CD4-positive, alpha-beta memory T cell (primary cell): ENCODE data around the gene ENSA. TPM values are rescaled to one million over a fixed set of nuclear protein-coding genes. Genes with fewer than 3 reads are reported as not detected.
A peak's percentile ranks its signal among the peaks of the same experiment; 100 is the strongest.
"Not testable (repeated sequence)": the region's sequence is repeated elsewhere in the genome, so short reads cannot be mapped to it uniquely, and the experiment has no call there.

Experiments used
- CTCF ChIA-PET: fragments of 350-600 bp; sonication (Branson Sonifier 250); formaldehyde crosslinking; loops from one replicate; lab custom pipeline; 2021; ENCODE audit warnings: inconsistent platforms; ENCODE audit not compliant: partially characterized antibody; lab: Charles Lee
- POLR2A ChIA-PET: fragments of 350-600 bp; sonication (Branson Sonifier 250); formaldehyde crosslinking; loops from one replicate; lab custom pipeline; 2021; ENCODE audit not compliant: partially characterized antibody; lab: Charles Lee
- DNase-seq, 5 donors: peaks; one replicate each; pipeline versions ENCODE4 v3.0.0 to v3.0.0-alpha.2; 2020 to 2022; ENCODE audit warnings: mixed read lengths in 1 of 5
- H3K27ac ChIP-seq: one replicate; pipeline ENCODE4 v1.7.0; 2013; ENCODE audit warnings: low read depth, low read length
- H3K27me3 ChIP-seq: 2 replicates; pipeline ENCODE4 v1.7.0; 2013; ENCODE audit warnings: mild to moderate bottlenecking, low read length, moderate library complexity; ENCODE audit not compliant: insufficient read depth
- H3K36me3 ChIP-seq: 2 replicates; pipeline ENCODE4 v1.7.0; 2013; ENCODE audit warnings: mild to moderate bottlenecking, low read length, moderate library complexity; ENCODE audit not compliant: insufficient read depth
- H3K4me1 ChIP-seq: 2 replicates; pipeline ENCODE4 v1.7.0; 2013; ENCODE audit warnings: mild to moderate bottlenecking, low read length, moderate library complexity; ENCODE audit not compliant: insufficient read depth
- H3K4me3 ChIP-seq, 2 donors: one replicate each; pipeline ENCODE4 v1.7.0; 2013; ENCODE audit warnings: low read length in 2 of 2, mild to moderate bottlenecking in 1 of 2
- H3K9me3 ChIP-seq, 2 donors: one replicate each; pipeline ENCODE4 v1.7.0; 2013; ENCODE audit warnings: low read length in 2 of 2, control low read depth in 1 of 2; ENCODE audit not compliant: control insufficient read depth in 1 of 2
- H3K27ac Mint-ChIP-seq, 7 donors: one replicate each; pipeline ENCODE4 v1.8.0; 2020 to 2021; ENCODE audit warnings: mixed read lengths in 7 of 7, mild to moderate bottlenecking in 6 of 7, inconsistent platforms in 3 of 7, moderate library complexity in 3 of 7
- H3K27me3 Mint-ChIP-seq, 2 donors: one replicate each; pipeline ENCODE4 v1.8.0; 2020 to 2021; ENCODE audit warnings: mixed read lengths in 2 of 2
- H3K36me3 Mint-ChIP-seq, 2 donors: one replicate each; pipeline ENCODE4 v1.8.0; 2020 to 2021; ENCODE audit warnings: mixed read lengths in 2 of 2, inconsistent platforms in 1 of 2, mild to moderate bottlenecking in 1 of 2
- H3K4me1 Mint-ChIP-seq, 4 donors: one replicate each; pipeline ENCODE4 v1.8.0; 2020 to 2021; ENCODE audit warnings: mixed read lengths in 4 of 4, mild to moderate bottlenecking in 1 of 4
- H3K4me3 Mint-ChIP-seq, 8 donors: one replicate each; pipeline ENCODE4 v1.8.0; 2020 to 2021; ENCODE audit warnings: mixed read lengths in 8 of 8, mild to moderate bottlenecking in 7 of 8, moderate library complexity in 6 of 8, inconsistent platforms in 3 of 8
- H3K9me3 Mint-ChIP-seq, 8 donors: one replicate each; pipeline ENCODE4 v1.8.0; 2020 to 2021; ENCODE audit warnings: mixed read lengths in 8 of 8, mild to moderate bottlenecking in 5 of 8, inconsistent platforms in 3 of 8, moderate library complexity in 1 of 8
- intact Hi-C: fragments of 100-400 bp; cut with micrococcal nuclease; formaldehyde crosslinking; loops from one replicate; pipeline ENCODE4 v1.15.1; 2023
- polyA plus RNA-seq, 2 donors: library from polyadenylated mRNA; unstranded; fragments of 300-500 nt; fragmentation: Illumina TruSeq; gene quantifications; one replicate each; pipeline ENCODE4 v1.2.3, GENCODE V29; 2021
- total RNA-seq, 2 experiments: library from RNA; stranded (reverse); gene quantifications; one replicate each; pipeline ENCODE4 v1.2.3, GENCODE V29; 2021

The ENSA gene
- total and polyA plus RNA-seq, 4 experiments from 2014 or later: 52.4 to 101 (median 77.4) TPM

DNA sequence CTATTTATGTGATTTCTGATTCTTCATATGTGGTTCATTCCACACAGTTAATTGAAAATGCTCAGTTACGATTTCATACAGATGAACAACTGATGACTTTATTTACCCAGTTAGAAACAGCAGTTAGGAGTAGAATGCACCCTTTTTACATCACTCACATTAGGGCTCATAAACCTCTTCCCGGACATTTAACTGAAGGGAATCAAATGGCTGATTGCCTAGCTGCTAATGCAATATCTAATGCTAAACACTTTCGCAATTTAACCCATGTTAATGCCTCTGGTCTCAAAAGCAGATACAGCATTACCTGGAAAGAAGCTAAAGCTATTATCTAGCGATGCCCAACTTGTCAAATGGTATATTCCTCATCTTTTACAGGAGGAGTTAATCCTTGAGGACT, 27.7 kb upstream of the ENSA start:
- intact Hi-C loops, DNase-seq, H3K27me3 Mint-ChIP-seq, H3K9me3 ChIP-seq, H3K9me3 Mint-ChIP-seq, H3K4me1 ChIP-seq, H3K4me3 ChIP-seq, H3K27me3 ChIP-seq, H3K4me1 Mint-ChIP-seq, H3K27ac ChIP-seq, H3K4me3 Mint-ChIP-seq, POLR2A ChIA-PET: not testable (repeated sequence)
- Mint-ChIP-seq H3K27ac (peak overlapping the region in 1 of 7 donors; percentile 35), H3K36me3 (peaks cover 31 to 48% of the 10 kb centered on the region in 2 donors)
- H3K36me3 ChIP-seq: peaks cover 21% of the 10 kb centered on the region
- CTCF ChIA-PET: interaction anchor here (2.1 kb wide), 1 partner anchor 96 kb away, joined by 9 read pairs; no protein-coding TSS in a partner anchor

DNA sequence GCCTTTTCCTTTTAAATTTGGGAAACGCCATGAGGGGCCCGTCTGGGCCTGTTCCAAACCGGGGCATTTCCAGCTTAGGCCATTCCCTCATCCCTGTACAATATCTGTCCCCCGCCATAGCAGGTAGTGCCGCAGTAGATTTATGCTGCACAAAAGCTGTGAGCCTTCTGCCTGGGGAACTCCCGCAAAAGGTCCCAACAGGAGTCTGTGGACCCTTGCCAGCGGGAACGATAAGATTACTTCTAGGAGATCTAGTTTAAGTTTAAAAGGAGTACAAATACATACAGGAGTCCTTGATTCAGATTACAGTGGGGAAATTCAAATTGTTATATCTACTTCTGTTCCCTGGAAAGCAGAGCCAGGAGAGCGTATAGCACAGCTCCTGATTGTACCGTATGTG, 25.2 kb upstream of the ENSA start:
- DNase-seq, H3K4me3 ChIP-seq, H3K4me1 ChIP-seq, H3K4me3 Mint-ChIP-seq, H3K4me1 Mint-ChIP-seq, H3K27me3 Mint-ChIP-seq, H3K36me3 ChIP-seq, intact Hi-C loops, CTCF ChIA-PET, H3K9me3 Mint-ChIP-seq, H3K27ac ChIP-seq, H3K27me3 ChIP-seq, H3K9me3 ChIP-seq: not testable (repeated sequence)
- POLR2A ChIA-PET: interaction anchor here (1.1 kb wide), 1 partner anchor 43 kb away, joined by 3 read pairs; the partner anchor contains the start of gene GOLPH3L
- H3K27ac Mint-ChIP-seq: peak overlapping the region in 1 of 7 donors; percentile 43
- peaks cover 24 to 41% of the 10 kb centered on the region in 2 donors for H3K36me3 Mint-ChIP-seq

DNA sequence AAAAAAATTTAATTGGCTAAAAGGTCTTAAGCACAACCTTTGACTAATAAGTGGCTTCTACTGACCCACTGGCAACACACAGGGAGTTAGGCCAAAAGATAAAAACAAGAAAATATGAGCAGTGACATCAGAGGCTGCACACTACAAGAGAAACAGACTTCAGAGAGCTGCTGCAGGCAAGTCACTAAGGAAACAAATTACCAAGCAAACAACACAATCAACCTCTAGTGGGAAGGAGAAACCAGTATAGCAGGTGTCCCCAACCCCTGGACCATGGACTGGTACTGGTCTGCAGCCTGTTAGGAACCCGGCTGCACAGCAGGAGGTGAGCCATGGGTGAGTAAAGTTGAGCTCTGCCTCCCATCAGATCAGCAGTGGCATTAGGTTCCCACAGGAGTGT, 20.8 kb upstream of the ENSA start:
- no peak overlapping the region for H3K4me3 ChIP-seq
- H3K9me3 ChIP-seq: no peaks in the 10 kb centered on the region
- CTCF ChIA-PET: interaction anchor here (1.1 kb wide), 1 partner anchor 90 kb away, joined by 3 read pairs; no protein-coding TSS in a partner anchor
- Mint-ChIP-seq H3K36me3 (peaks cover 31 to 54% of the 10 kb centered on the region in 2 donors), H3K27ac (peak overlapping the region in 1 of 7 donors; percentile 62), H3K27me3 (no peaks in the 10 kb centered on the region), H3K4me3 (no peak overlapping the region), H3K9me3 (no peaks in the 10 kb centered on the region), H3K4me1 (peaks cover 4 to 7% (median 5%) of the 10 kb centered on the region in 4 donors)
- no peaks in the 10 kb centered on the region for H3K4me1 ChIP-seq
- no peak overlapping the region for H3K27ac ChIP-seq
- DNase-seq: no peak
- intact Hi-C loops: no loop called here
- POLR2A ChIA-PET: no interaction called here
- H3K27me3 ChIP-seq: no peaks in the 10 kb centered on the region
- peaks cover 32% of the 10 kb centered on the region for H3K36me3 ChIP-seq

- no peak for DNase-seq
- H3K9me3 ChIP-seq: no peaks in the 10 kb centered on the region
- H3K4me1 ChIP-seq: no peaks in the 10 kb centered on the region
- no peaks in the 10 kb centered on the region for H3K27me3 ChIP-seq
- H3K4me3 ChIP-seq: no peak overlapping the region
- no peak overlapping the region for H3K27ac Mint-ChIP-seq
- no peaks in the 10 kb centered on the region for H3K27me3 Mint-ChIP-seq
- no peak overlapping the region for H3K4me3 Mint-ChIP-seq
- no peak overlapping the region for H3K27ac ChIP-seq
- no peaks in the 10 kb centered on the region for H3K9me3 Mint-ChIP-seq
- H3K36me3 Mint-ChIP-seq: peaks cover 31 to 50% of the 10 kb centered on the region in 2 donors
- ChIA-PET CTCF (interaction anchor here (0.9 to 1.1 kb wide), 2 partner anchors 90 to 116 kb away, joined by 3 read pairs; no protein-coding TSS in a partner anchor), POLR2A (no interaction called here)
- peaks cover 32% of the 10 kb centered on the region for H3K36me3 ChIP-seq
- peaks cover 4 to 7% (median 5%) of the 10 kb centered on the region in 4 donors for H3K4me1 Mint-ChIP-seq
- intact Hi-C loops: no loop called here
Observed at GRCh38 chr1:150649441-150650075, 20.1 kb upstream of the ENSA start.

DNA sequence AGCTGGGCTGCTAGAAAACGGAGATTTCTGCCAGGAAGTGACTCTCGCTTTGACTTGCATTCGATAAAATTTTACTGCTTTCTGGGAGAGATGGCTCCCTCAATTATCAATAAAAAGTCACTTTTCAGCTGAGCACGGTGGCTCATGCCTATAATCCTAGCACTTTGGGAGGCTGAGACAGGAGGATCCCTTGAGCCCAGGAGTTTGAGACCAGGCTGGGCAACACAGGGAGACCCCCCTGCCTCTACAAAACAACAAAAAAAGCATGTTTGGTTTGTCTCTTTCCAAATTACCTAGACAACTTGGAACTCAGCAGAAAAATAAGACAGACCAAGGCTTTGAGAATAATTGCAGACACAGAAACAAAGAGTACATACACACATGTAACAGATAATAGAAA, 12.9 kb upstream of the ENSA start:
- no peaks in the 10 kb centered on the region for H3K27me3 Mint-ChIP-seq
- H3K36me3 Mint-ChIP-seq: peaks cover 8 to 13% of the 10 kb centered on the region in 2 donors
- Histone ChIP-seq H3K4me3 (no peak overlapping the region), H3K36me3 (peaks cover 11% of the 10 kb centered on the region), H3K4me1 (no peaks in the 10 kb centered on the region), H3K27me3 (no peaks in the 10 kb centered on the region), H3K27ac (no peak overlapping the region), H3K9me3 (no peaks in the 10 kb centered on the region)
- no peak overlapping the region for H3K4me3 Mint-ChIP-seq
- ChIA-PET POLR2A (no interaction called here), CTCF (interaction anchor here (0.6 to 1.2 kb wide), 4 partner anchors 12 to 82 kb away, joined by 3 to 5 read pairs (median 3); no protein-coding TSS in a partner anchor)
- no peaks in the 10 kb centered on the region for H3K4me1 Mint-ChIP-seq
- no peak for DNase-seq
- no peaks in the 10 kb centered on the region for H3K9me3 Mint-ChIP-seq
- peak overlapping the region in 1 of 7 donors; percentile 27 for H3K27ac Mint-ChIP-seq
- intact Hi-C loops: no loop called here

- H3K27me3 ChIP-seq, H3K27me3 Mint-ChIP-seq, H3K9me3 Mint-ChIP-seq, H3K4me3 Mint-ChIP-seq, CTCF ChIA-PET, H3K4me1 ChIP-seq, H3K4me3 ChIP-seq, POLR2A ChIA-PET, H3K4me1 Mint-ChIP-seq, H3K36me3 Mint-ChIP-seq, H3K27ac ChIP-seq, H3K36me3 ChIP-seq, intact Hi-C loops, H3K9me3 ChIP-seq, DNase-seq: not testable (repeated sequence)
- H3K27ac Mint-ChIP-seq: peak overlapping the region in 1 of 7 donors; percentile 35
Observed at GRCh38 chr1:150641126-150641815, 11.9 kb upstream of the ENSA start.

DNA sequence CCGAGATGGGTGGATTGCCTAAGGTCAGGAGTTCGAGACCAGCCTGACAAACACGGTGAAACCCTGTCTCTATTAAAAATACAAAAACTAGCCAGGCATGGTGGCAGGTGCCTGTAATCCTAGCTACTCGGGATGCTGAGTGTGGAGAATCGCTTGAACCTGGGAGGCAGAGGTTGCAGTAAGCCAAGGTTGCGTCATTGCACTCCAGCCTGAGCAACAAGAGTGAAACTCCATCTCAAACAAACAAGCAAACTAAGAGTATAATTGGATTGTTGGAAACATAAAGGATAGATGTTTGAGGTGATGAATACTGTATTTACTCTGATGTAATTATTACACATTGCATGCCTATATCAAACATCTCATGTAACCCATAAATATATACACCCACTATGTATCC, 9.0 kb upstream of the ENSA start:
- DNase-seq, H3K4me3 Mint-ChIP-seq, H3K9me3 ChIP-seq, H3K27ac ChIP-seq, H3K4me1 Mint-ChIP-seq, H3K27ac Mint-ChIP-seq, H3K9me3 Mint-ChIP-seq, H3K36me3 Mint-ChIP-seq, H3K4me1 ChIP-seq, intact Hi-C loops, H3K27me3 ChIP-seq, H3K4me3 ChIP-seq, H3K36me3 ChIP-seq, H3K27me3 Mint-ChIP-seq: not testable (repeated sequence)
- POLR2A ChIA-PET: interaction anchor here (1.2 to 1.5 kb wide), 2 partner anchors 9 to 152 kb away, joined by 3 to 8 read pairs; partner anchors contain the start of genes ENSA and TARS2
- CTCF ChIA-PET: interaction anchor here (1.4 kb wide), 1 partner anchor 17 kb away, joined by 3 read pairs; no protein-coding TSS in a partner anchor
